ENCODE results near the gene SRCAP. TPM values are rescaled to one million over a fixed set of nuclear protein-coding genes. Genes with fewer than 3 reads are reported as not detected.

The SRCAP gene
- total RNA-seq, 4 donors from 2014 or later = 32.9 to 57.7 (median 50.7) TPM

GRCh38 chr16:30677931-30678585 lies 20.9 kb upstream of the SRCAP start:
- Histone ChIP-seq H3K4me3 (replicated peaks in 1 of 3) (no peak overlapping the region), H3K4me1 (no peaks in the 10 kb centered on the region), H3K27ac (no peak overlapping the region), H3K9me3 (no peaks in the 10 kb centered on the region), H3K27me3 (no peaks in the 10 kb centered on the region), H3K36me3 (no peaks in the 10 kb centered on the region)
- TF ChIP-seq CTCF (IDR thresholded peaks at IDR 0.05) (no peak), POLR2A (IDR thresholded peaks at IDR 0.05) (no peak)
- intact Hi-C loops (cut with DNase I) = no loop called here
- 74 to 77% methylated on average over 11 of the region's 11 CpGs for WGBS, 2 donors
- DNase-seq = no peak

DNA sequence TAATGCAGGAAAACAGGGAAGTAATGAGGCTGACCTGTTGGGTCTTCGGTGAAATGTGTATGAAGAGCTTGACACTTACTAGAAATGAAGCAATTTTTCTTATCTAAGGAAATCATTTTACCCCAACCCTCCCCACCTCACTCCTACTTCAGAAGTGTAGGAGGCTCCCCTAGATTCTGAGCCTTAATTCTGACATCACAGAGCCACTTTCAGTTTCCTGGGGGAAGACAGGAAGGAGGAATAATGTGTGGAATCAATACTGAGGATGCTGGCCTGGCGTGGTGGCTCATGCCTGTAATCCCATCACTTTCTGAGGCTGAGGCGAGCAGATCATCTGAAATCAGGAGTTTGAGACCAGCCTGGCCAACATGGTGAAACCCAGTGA lies 20.4 kb upstream of the SRCAP start:
- WGBS, 2 donors = 81% methylated on average over 3 of the region's 3 CpGs

GRCh38 chr16:30680326-30680725 lies 18.6 kb upstream of the SRCAP start:
- H3K4me1 ChIP-seq = no peaks in the 10 kb centered on the region
- intact Hi-C loops (cut with DNase I) = no loop called here
- no peak overlapping the region for H3K4me3 ChIP-seq (replicated peaks in 1 of 3)
- H3K9me3 ChIP-seq = no peaks in the 10 kb centered on the region
- H3K27me3 ChIP-seq = no peaks in the 10 kb centered on the region
- no peak for DNase-seq
- WGBS, 2 donors = 85 to 90% methylated on average over 3 of the region's 3 CpGs
- no peak overlapping the region for H3K27ac ChIP-seq
- H3K36me3 ChIP-seq = no peaks in the 10 kb centered on the region
- TF ChIP-seq CTCF (IDR thresholded peaks at IDR 0.05) = no peak
- no peak for TF ChIP-seq POLR2A (IDR thresholded peaks at IDR 0.05)

More for the DNA sequence above, 20.4 kb upstream of the SRCAP start:
- H3K4me3 ChIP-seq (replicated peaks in 1 of 3) = no peak overlapping the region
- TF ChIP-seq POLR2A (IDR thresholded peaks at IDR 0.05) = no peak
- no peak for TF ChIP-seq CTCF (IDR thresholded peaks at IDR 0.05)
- intact Hi-C loops (cut with DNase I) = no loop called here
- no peaks in the 10 kb centered on the region for H3K9me3 ChIP-seq
- no peaks in the 10 kb centered on the region for H3K36me3 ChIP-seq
- no peaks in the 10 kb centered on the region for H3K27me3 ChIP-seq
- DNase-seq = no peak
- no peak overlapping the region for H3K27ac ChIP-seq
- H3K4me1 ChIP-seq = no peaks in the 10 kb centered on the region

- Histone ChIP-seq H3K4me3 (replicated peaks in 1 of 3) (no peak overlapping the region), H3K4me1 (peaks cover 6 to 8% of the 10 kb centered on the region in 2 donors), H3K27me3 (no peaks in the 10 kb centered on the region), H3K9me3 (no peaks in the 10 kb centered on the region), H3K27ac (peak overlapping the region in 1 of 3 donors; percentile 36), H3K36me3 (no peaks in the 10 kb centered on the region)
- TF ChIP-seq CTCF (IDR thresholded peaks at IDR 0.05) = no peak
- TF ChIP-seq POLR2A (IDR thresholded peaks at IDR 0.05) = no peak
- 23 to 42% methylated on average over 4 of the region's 4 CpGs for WGBS, 2 donors
- intact Hi-C loops (cut with DNase I) = no loop called here
- DNase-seq = peak; percentile 55 to 61
These were observed 10.3 kb upstream of the SRCAP start for GRCh38 chr16:30688701-30689100.

- intact Hi-C loops (cut with DNase I) = no loop called here
- no peak for DNase-seq
- H3K27ac ChIP-seq = no peak overlapping the region
- peaks cover 6 to 11% of the 10 kb centered on the region in 2 donors for H3K4me1 ChIP-seq
- no peak for TF ChIP-seq CTCF (IDR thresholded peaks at IDR 0.05)
- TF ChIP-seq POLR2A (IDR thresholded peaks at IDR 0.05) = no peak
- no peak overlapping the region for H3K4me3 ChIP-seq (replicated peaks in 1 of 3)
- 61 to 67% methylated on average over 4 of the region's 4 CpGs for WGBS, 2 donors
- H3K36me3 ChIP-seq = no peaks in the 10 kb centered on the region
- no peaks in the 10 kb centered on the region for H3K9me3 ChIP-seq
- H3K27me3 ChIP-seq = no peaks in the 10 kb centered on the region
These were observed 7.1 kb upstream of the SRCAP start for GRCh38 chr16:30691907-30692306.
